HepG2 (cell line): Measurements from ENCODE around the gene SNX24. TPM values are rescaled to one million over a fixed set of nuclear protein-coding genes. Genes with fewer than 3 reads are reported as not detected.

ENCODE experiments used
- ATAC-seq: fragments of 200-7000 bp; cut with Tn5 transposase; 3 replicates; pipeline ENCODE4 v1.9.1; 2020; ENCODE audit warnings: mild to moderate bottlenecking, moderate library complexity
- BruUV-seq: library from RNA; stranded (reverse); fragments of 400-500 nt; replicated peaks from 2 replicates; lab custom pipeline; 2021; lab: Mats Ljungman, UMichigan
- CTCF ChIA-PET: fragments of 300-600 bp; formaldehyde crosslinking; extraction: SDS; loops from one replicate; lab custom pipeline; 2021; ENCODE audit warnings: low total read pairs, inconsistent platforms, low intra/inter-chr PET ratio; lab: Yijun Ruan, JAX
- POLR2A ChIA-PET: fragments of 350-600 bp; sonication (Branson Sonifier 250); formaldehyde crosslinking; loops from one replicate; lab custom pipeline; 2020; ENCODE audit warnings: antibody characterized with exemption, inconsistent platforms; lab: Yijun Ruan, JAX
- DNase-seq: peaks from one replicate; pipeline ENCODE4 v3.0.0-alpha.2; 2015; ENCODE audit warnings: low spot score
- FAIRE-seq: peaks from 3 replicates; lab custom pipeline; 2011; peaks lifted over from hg19 to GRCh38; lab: Jason Lieb, UNC
- H2AFZ ChIP-seq: one replicate; pipeline ENCODE4 v1.6.1; 2011; ENCODE audit warnings: low read length, inconsistent platforms
- H3K27ac ChIP-seq: fragments of 300-600 bp; 3 replicates; pipeline ENCODE4 v1.8.0; 2011; ENCODE audit warnings: mixed run types, mild to moderate bottlenecking, mixed read lengths, low read length, inconsistent platforms; ENCODE audit not compliant: insufficient read depth; ENCODE audit errors: extremely low read length
- H3K27me3 ChIP-seq, 2 experiments: fragments of 200-600 bp in 1 of 2; 2 replicates in 1 of 2; 3 replicates in 1 of 2; pipeline versions ENCODE4 v1.6.0 to v1.8.0; 2011; ENCODE audit warnings: low read length in 2 of 2, mild to moderate bottlenecking in 2 of 2, moderate library complexity in 2 of 2, inconsistent platforms in 1 of 2; ENCODE audit not compliant: insufficient read depth in 2 of 2, control insufficient read depth in 1 of 2
- H3K36me3 ChIP-seq, 2 experiments: fragments of 200-600 bp in 1 of 2; replicated peaks in 1 of 2; 2 replicates in 1 of 2; 3 replicates in 1 of 2; pipeline versions ENCODE4 v1.5.1 to v1.8.0; 2011; ENCODE audit warnings: low read length in 2 of 2, inconsistent platforms in 1 of 2; ENCODE audit not compliant: insufficient read depth in 2 of 2, control insufficient read depth in 1 of 2
- H3K4me1 ChIP-seq: 2 replicates; pipeline ENCODE4 v1.5.1; 2012; ENCODE audit warnings: low read length, inconsistent platforms; ENCODE audit not compliant: insufficient read depth
- H3K4me2 ChIP-seq: 2 replicates; pipeline ENCODE4 v1.6.0; 2011; ENCODE audit warnings: low read depth, low read length, inconsistent platforms
- H3K4me3 ChIP-seq, 3 experiments: fragments of 200-600 bp in 1 of 3; sonication (generic), shearing (Covaris generic) in 1 of 3; replicated peaks in 1 of 3; 2 replicates each; pipeline ENCODE4 v1.5.1; 2011 to 2016; ENCODE audit warnings: low read length in 3 of 3, inconsistent platforms in 2 of 3, low read depth in 2 of 3, mild to moderate bottlenecking in 2 of 3, control low read depth in 1 of 3, mixed read lengths in 1 of 3; ENCODE audit not compliant: insufficient read depth in 1 of 3
- H3K79me2 ChIP-seq: one replicate; pipeline ENCODE4 v1.6.1; 2011; ENCODE audit warnings: low read length, inconsistent platforms; ENCODE audit not compliant: insufficient read depth
- H3K9ac ChIP-seq: 2 replicates; pipeline ENCODE4 v1.6.0; 2011; ENCODE audit warnings: mild to moderate bottlenecking, low read depth, low read length, inconsistent platforms; ENCODE audit not compliant: insufficient read depth
- H3K9me3 ChIP-seq: 2 replicates; pipeline ENCODE4 v1.5.1; 2012; ENCODE audit warnings: mild to moderate bottlenecking, low read length
- H4K20me1 ChIP-seq: 2 replicates; pipeline ENCODE4 v1.6.0; 2011; ENCODE audit warnings: inconsistent platforms, mild to moderate bottlenecking, low read length, moderate library complexity; ENCODE audit not compliant: insufficient read depth
- FOXA3 ChIP-seq: IDR thresholded peaks from 2 replicates; pipeline ENCODE4 v1.6.1; 2016; ENCODE audit warnings: missing genetic modification reagents, missing compliant biosample characterization
- FOXP1 ChIP-seq, 2 experiments: fragments of 450-650 bp in 1 of 2; IDR thresholded peaks; 2 replicates each; pipeline ENCODE4 v1.6.1; 2017 to 2018; ENCODE audit warnings: antibody characterized with exemption in 1 of 2
- FOXP4 ChIP-seq: sonication (generic); formaldehyde crosslinking; IDR thresholded peaks from 2 replicates; pipeline ENCODE4 v1.4.0; 2020; ENCODE audit warnings: missing genetic modification reagents
- MAFF ChIP-seq: IDR thresholded peaks from 2 replicates; pipeline ENCODE4 v1.6.1; 2011; ENCODE audit warnings: low read depth, low read length, improper control_type of control experiment
- MAFK ChIP-seq, 2 experiments: IDR thresholded peaks in 1 of 2; conservative IDR thresholded peaks in 1 of 2; 2 replicates each; pipeline ENCODE4 v1.6.1; 2011; ENCODE audit warnings: improper control_type of control experiment in 2 of 2, low read length in 2 of 2
- NFRKB ChIP-seq: fragments of 450-650 bp; IDR thresholded peaks from 2 replicates; pipeline ENCODE4 v1.6.1; 2017
- WGBS: methylation state at CpG from one replicate; pipeline ENCODE4 v1.1.6; 2017; ENCODE audit warnings: low lambda C conversion rate; 5-methylcytosine and 5-hydroxymethylcytosine counted together
- in situ Hi-C: cut with HindIII; loops from 2 replicates; pipeline ENCODE4 v1.10.0; 2017; ENCODE audit warnings: low pct_unique_long_range_greater_than_20kb; ENCODE audit not compliant: extremely low pct_ligation_motif_present
- intact Hi-C: fragments of 100-400 bp; cut with micrococcal nuclease; formaldehyde crosslinking; loops from one replicate; pipeline ENCODE4 v1.10.0; 2022; ENCODE audit not compliant: unreplicated experiment
- polyA plus RNA-seq, 8 experiments: library from polyadenylated mRNA; depleted of rRNA in 3 of 8; stranded (reverse) in 7 of 8; unstranded in 1 of 8; fragments of >200 nt; fragmentation: Illumina TruSeq in 4 of 8; extraction: Trizol in 4 of 8; gene quantifications; 2 replicates each; pipeline versions ENCODE4 v1.2.1 to v1.2.3, GENCODE V29; 2011 to 2016; ENCODE audit warnings: low read depth in 4 of 8, missing spikeins in 1 of 8, mixed read lengths in 1 of 8; ENCODE audit not compliant: insufficient read depth in 1 of 8
- total RNA-seq, 5 experiments: library from RNA; depleted of rRNA; stranded (reverse); fragments of >200 nt; fragmentation: Illumina TruSeq; extraction: Trizol; gene quantifications; 2 replicates each; pipeline ENCODE4 v1.2.3, GENCODE V29; 2016; ENCODE audit warnings: low read depth in 1 of 5
- TF ChIP-seq, protein P1 (sequence below): sonication (generic); formaldehyde crosslinking; IDR thresholded peaks from 2 replicates; pipeline ENCODE4 v1.4.0; 2020; ENCODE audit warnings: low read depth, missing genetic modification reagents

SNX24 gene
- total and polyA plus RNA-seq, 2 of the 13 experiments (the other 11 are each of a cell fraction or from before 2014, with no cell fraction given), result 7.2 to 23.7 TPM

DNA sequence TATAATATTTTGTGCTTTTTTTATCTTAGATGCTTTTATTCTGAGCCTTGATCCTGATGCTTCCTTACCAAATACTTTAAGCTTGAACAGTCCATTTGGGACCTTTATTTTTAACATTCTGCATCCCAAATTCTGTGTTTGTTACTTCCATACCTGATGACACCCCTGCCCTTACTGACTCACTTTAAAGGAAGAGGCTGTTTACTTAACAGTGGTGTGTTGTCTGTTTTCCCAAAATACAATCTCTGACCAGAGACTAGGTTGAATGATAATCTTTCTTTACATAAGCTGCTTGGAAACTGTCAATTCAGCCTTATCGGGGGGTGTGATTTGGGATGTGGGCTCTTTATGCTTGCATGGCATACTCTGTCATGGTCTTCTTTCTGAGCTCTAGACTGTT lies 71.1 kb downstream of the SNX24 start:
- FAIRE-seq (no peak), ATAC-seq (no peak), DNase-seq (no peak)
- WGBS, result 85% methylated on average over 1 of the region's 1 CpG
- Histone ChIP-seq H3K27ac (no peak overlapping the region), H3K9ac (no peak overlapping the region), H4K20me1 (no peaks in the 10 kb centered on the region), H3K79me2 (no peaks in the 10 kb centered on the region), H2AFZ (no peak overlapping the region), H3K4me2 (no peak overlapping the region), H3K36me3 (no peaks in the 10 kb centered on the region), H3K9me3 (no peaks in the 10 kb centered on the region), H3K4me3 (no peak overlapping the region), H3K4me1 (peaks cover 23% of the 10 kb centered on the region), H3K27me3 (no peaks in the 10 kb centered on the region)
- CTCF ChIA-PET, result no interaction called here
- POLR2A ChIA-PET, result no interaction called here
- intact Hi-C loops, result no loop called here
- in situ Hi-C loops, result no loop called here
- TF ChIP-seq, protein P1, sequence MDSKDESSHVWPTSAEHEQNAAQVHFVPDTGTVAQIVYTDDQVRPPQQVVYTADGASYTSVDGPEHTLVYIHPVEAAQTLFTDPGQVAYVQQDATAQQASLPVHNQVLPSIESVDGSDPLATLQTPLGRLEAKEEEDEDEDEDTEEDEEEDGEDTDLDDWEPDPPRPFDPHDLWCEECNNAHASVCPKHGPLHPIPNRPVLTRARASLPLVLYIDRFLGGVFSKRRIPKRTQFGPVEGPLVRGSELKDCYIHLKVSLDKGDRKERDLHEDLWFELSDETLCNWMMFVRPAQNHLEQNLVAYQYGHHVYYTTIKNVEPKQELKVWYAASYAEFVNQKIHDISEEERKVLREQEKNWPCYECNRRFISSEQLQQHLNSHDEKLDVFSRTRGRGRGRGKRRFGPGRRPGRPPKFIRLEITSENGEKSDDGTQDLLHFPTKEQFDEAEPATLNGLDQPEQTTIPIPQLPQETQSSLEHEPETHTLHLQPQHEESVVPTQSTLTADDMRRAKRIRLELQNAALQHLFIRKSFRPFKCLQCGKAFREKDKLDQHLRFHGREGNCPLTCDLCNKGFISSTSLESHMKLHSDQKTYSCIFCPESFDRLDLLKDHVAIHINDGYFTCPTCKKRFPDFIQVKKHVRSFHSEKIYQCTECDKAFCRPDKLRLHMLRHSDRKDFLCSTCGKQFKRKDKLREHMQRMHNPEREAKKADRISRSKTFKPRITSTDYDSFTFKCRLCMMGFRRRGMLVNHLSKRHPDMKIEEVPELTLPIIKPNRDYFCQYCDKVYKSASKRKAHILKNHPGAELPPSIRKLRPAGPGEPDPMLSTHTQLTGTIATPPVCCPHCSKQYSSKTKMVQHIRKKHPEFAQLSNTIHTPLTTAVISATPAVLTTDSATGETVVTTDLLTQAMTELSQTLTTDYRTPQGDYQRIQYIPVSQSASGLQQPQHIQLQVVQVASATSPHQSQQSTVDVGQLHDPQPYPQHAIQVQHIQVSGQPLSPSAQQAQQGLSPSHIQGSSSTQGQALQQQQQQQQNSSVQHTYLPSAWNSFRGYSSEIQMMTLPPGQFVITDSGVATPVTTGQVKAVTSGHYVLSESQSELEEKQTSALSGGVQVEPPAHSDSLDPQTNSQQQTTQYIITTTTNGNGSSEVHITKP, result no peak
- TF ChIP-seq FOXA3 (CRISPR knock-in tag), result peak; percentile 67
- TF ChIP-seq MAFF, result peak; percentile 33; the same call in 1 of the 2 replicates
- TF ChIP-seq MAFK (conservative IDR thresholded peaks at IDR 0.05 in 1 of 2, IDR thresholded peaks at IDR 0.05 in 1 of 2; ENCODE audit: low read length in 2 of 2), result peak; percentile 30 to 32; a peak in 3 of 4 replicates
- TF ChIP-seq NFRKB, result no peak
- no peak for TF ChIP-seq FOXP1 (IDR thresholded peaks at IDR 0.05)
- TF ChIP-seq FOXP1 (CRISPR knock-in tag; IDR thresholded peaks at IDR 0.05), result peak; percentile 46
- TF ChIP-seq FOXP4 (CRISPR knock-in tag), result 0 out of 2 replicates have a peak, but pooled peaks have one; percentile 27
- BruUV-seq, result no TSS peak
